Lung (tissue), 12 donors: ENCODE measurements around the gene NKTR. TPM values are rescaled to one million over a fixed set of nuclear protein-coding genes. Genes with fewer than 3 reads are reported as not detected.

ENCODE experiments used
- ATAC-seq: fragments of 200-7000 bp; cut with Tn5 transposase; one replicate; pipeline ENCODE4 v1.9.1; 2020; ENCODE audit warnings: moderate number of reproducible peaks; ENCODE audit not compliant: insufficient read depth, low FRiP score
- DNase-seq, 3 donors: peaks; one replicate each; pipeline ENCODE4 v3.0.0-alpha.2; 2013 to 2017
- H3K27ac ChIP-seq, 2 donors: one replicate each; pipeline ENCODE4 v1.5.1; 2013; ENCODE audit warnings: mild to moderate bottlenecking in 2 of 2, moderate library complexity in 2 of 2, control low read depth in 1 of 2, inconsistent platforms in 1 of 2, low read depth in 1 of 2, low read length in 1 of 2
- H3K27me3 ChIP-seq, 3 donors: one replicate each; pipeline ENCODE4 v1.5.1; 2013; ENCODE audit warnings: low read length in 2 of 3; ENCODE audit not compliant: control insufficient read depth in 3 of 3, insufficient read depth in 3 of 3
- H3K36me3 ChIP-seq, 4 donors: one replicate each; pipeline ENCODE4 v1.5.1; 2013; ENCODE audit warnings: low read length in 4 of 4, mild to moderate bottlenecking in 1 of 4, moderate library complexity in 1 of 4; ENCODE audit not compliant: control insufficient read depth in 4 of 4, insufficient read depth in 4 of 4
- H3K4me1 ChIP-seq, 5 donors: one replicate each; pipeline ENCODE4 v1.5.1; 2013; ENCODE audit warnings: low read length in 5 of 5, mild to moderate bottlenecking in 2 of 5, moderate library complexity in 1 of 5; ENCODE audit not compliant: control insufficient read depth in 5 of 5, insufficient read depth in 5 of 5
- H3K4me3 ChIP-seq: one replicate; pipeline ENCODE4 v1.5.1; 2013; ENCODE audit warnings: mild to moderate bottlenecking, control low read depth, moderate library complexity
- H3K9ac ChIP-seq, 2 donors: one replicate each; pipeline ENCODE4 v1.5.1; 2013; ENCODE audit warnings: low read length in 2 of 2, control low read depth in 1 of 2; ENCODE audit not compliant: insufficient read depth in 1 of 2
- H3K9me3 ChIP-seq, 4 donors: one replicate each; pipeline ENCODE4 v1.5.1; 2013; ENCODE audit warnings: low read length in 3 of 4, mild to moderate bottlenecking in 1 of 4, moderate library complexity in 1 of 4; ENCODE audit not compliant: control insufficient read depth in 4 of 4, insufficient read depth in 3 of 4
- WGBS, 2 donors: extraction: QIAGEN DNeasy Blood & Tissue Kit; methylation state at CpG; one replicate each; pipeline ENCODE4 v1.1.7; 2013; 5-methylcytosine and 5-hydroxymethylcytosine counted together
- polyA plus RNA-seq, 2 donors: library from polyadenylated mRNA; stranded (reverse); fragments of 200-250 nt; gene quantifications; one replicate each; pipeline ENCODE4 v1.2.1, GENCODE V29; 2013
- total RNA-seq, 2 donors: library from RNA; depleted of rRNA in 1 of 2; stranded (reverse); fragments of >200 nt in 1 of 2; gene quantifications; one replicate each; pipeline ENCODE4 v1.2.1, GENCODE V29; 2014 to 2021
- TF ChIP-seq, protein P1 (sequence below): IDR thresholded peaks from 2 replicates; pipeline ENCODE4 v1.5.1; 2012; ENCODE audit warnings: mild to moderate bottlenecking; ENCODE audit errors: control extremely low read depth, extremely low read depth
- donor health status: control.
- donor health status: control.
- donor health status: Bipolar disorder and iron deficiency.
- donor health status: healthy.
- donor health status: DM: yes; HTN: yes; CAD: no.

The NKTR gene
- total and polyA plus RNA-seq, 4 donors, result 15.3 to 291 (median 52.9) TPM

- no peaks in the 10 kb centered on the region for H3K27me3 ChIP-seq
- H3K4me3 ChIP-seq, result no peak overlapping the region
- no peak overlapping the region for H3K9ac ChIP-seq
- peak overlapping the region in 1 of 2 donors; percentile 1 for H3K27ac ChIP-seq
- ATAC-seq, result no peak
- TF ChIP-seq, protein P1, sequence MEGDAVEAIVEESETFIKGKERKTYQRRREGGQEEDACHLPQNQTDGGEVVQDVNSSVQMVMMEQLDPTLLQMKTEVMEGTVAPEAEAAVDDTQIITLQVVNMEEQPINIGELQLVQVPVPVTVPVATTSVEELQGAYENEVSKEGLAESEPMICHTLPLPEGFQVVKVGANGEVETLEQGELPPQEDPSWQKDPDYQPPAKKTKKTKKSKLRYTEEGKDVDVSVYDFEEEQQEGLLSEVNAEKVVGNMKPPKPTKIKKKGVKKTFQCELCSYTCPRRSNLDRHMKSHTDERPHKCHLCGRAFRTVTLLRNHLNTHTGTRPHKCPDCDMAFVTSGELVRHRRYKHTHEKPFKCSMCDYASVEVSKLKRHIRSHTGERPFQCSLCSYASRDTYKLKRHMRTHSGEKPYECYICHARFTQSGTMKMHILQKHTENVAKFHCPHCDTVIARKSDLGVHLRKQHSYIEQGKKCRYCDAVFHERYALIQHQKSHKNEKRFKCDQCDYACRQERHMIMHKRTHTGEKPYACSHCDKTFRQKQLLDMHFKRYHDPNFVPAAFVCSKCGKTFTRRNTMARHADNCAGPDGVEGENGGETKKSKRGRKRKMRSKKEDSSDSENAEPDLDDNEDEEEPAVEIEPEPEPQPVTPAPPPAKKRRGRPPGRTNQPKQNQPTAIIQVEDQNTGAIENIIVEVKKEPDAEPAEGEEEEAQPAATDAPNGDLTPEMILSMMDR, result no peak
- no peaks in the 10 kb centered on the region for H3K9me3 ChIP-seq
- 72 to 85% methylated on average over 6 of the region's 6 CpGs for WGBS, 2 donors
- H3K4me1 ChIP-seq, result peaks cover 0 to 5% (median 0%) of the 10 kb centered on the region in 5 donors
- H3K36me3 ChIP-seq, result peaks cover 36 to 70% (median 61%) of the 10 kb centered on the region in 4 donors
- no peak for DNase-seq
Measured at GRCh38 chr3:42638339-42638842, 37.9 kb downstream of the NKTR start.

GRCh38 chr3:42639192-42639591, 38.7 kb downstream of the NKTR start:
- Histone ChIP-seq H3K9ac (no peak overlapping the region), H3K4me1 (peaks cover 0 to 5% (median 0%) of the 10 kb centered on the region in 5 donors), H3K36me3 (peaks cover 37 to 70% (median 60%) of the 10 kb centered on the region in 4 donors), H3K27me3 (no peaks in the 10 kb centered on the region), H3K27ac (peak overlapping the region in 1 of 2 donors; percentile 44), H3K4me3 (no peak overlapping the region), H3K9me3 (no peaks in the 10 kb centered on the region)
- DNase-seq, result no peak
- no peak for ATAC-seq
- TF ChIP-seq, protein P1, result no peak
- WGBS, 2 donors, result 77 to 82% methylated on average over 6 of the region's 6 CpGs

DNA sequence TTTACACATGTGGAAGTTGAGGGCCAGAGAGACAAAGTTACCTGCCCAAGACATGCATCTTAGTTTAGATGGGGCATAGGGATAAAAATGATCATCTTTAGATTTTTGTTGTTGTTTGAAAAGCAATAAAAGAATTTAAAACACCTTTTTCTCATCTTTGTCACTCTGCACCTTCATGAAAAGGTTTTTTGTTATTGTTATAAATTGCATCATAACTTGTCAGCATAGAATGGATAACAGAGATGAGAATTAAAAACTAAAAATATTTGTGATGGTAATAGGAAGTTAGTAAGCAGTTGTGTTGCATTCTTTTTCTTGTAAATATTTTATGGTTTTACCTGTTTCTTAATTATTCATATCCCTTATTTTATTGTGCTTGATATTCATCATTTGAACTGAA, 39.6 kb downstream of the NKTR start:
- no peak overlapping the region for H3K27ac ChIP-seq
- no peak overlapping the region for H3K4me3 ChIP-seq
- H3K9ac ChIP-seq, result no peak overlapping the region
- H3K4me1 ChIP-seq, result peaks cover 0 to 5% (median 0%) of the 10 kb centered on the region in 5 donors
- TF ChIP-seq, protein P1, result no peak
- peaks cover 44 to 73% (median 63%) of the 10 kb centered on the region in 4 donors for H3K36me3 ChIP-seq
- DNase-seq (no peak), ATAC-seq (no peak)
- no peaks in the 10 kb centered on the region for H3K9me3 ChIP-seq
- no peaks in the 10 kb centered on the region for H3K27me3 ChIP-seq

GRCh38 chr3:42640771-42641370, 40.4 kb downstream of the NKTR start:
- Histone ChIP-seq H3K27me3 (no peaks in the 10 kb centered on the region), H3K36me3 (peaks cover 44 to 75% (median 62%) of the 10 kb centered on the region in 4 donors), H3K27ac (no peak overlapping the region), H3K9me3 (no peaks in the 10 kb centered on the region), H3K4me3 (no peak overlapping the region), H3K4me1 (peaks cover 0 to 5% (median 0%) of the 10 kb centered on the region in 5 donors), H3K9ac (no peak overlapping the region)
- 84 to 85% methylated on average over 6 of the region's 6 CpGs for WGBS, 2 donors
- ATAC-seq (no peak), DNase-seq (no peak)
- TF ChIP-seq, protein P1, result no peak
